Measurements from ENCODE around the gene PLA2R1. TPM values are rescaled to one million over a fixed set of nuclear protein-coding genes. Genes with fewer than 3 reads are reported as not detected.

The PLA2R1 gene
- total RNA-seq, 2 experiments from 2014 or later: 0.02 TPM; not detected in 1

- intact Hi-C loops (cut with DNase I, micrococcal nuclease): loop anchor here (1.0 to 10.0 kb wide), 10 partner anchors 8 to 1401 kb away; partner anchors contain the start of genes TANK (in 2 of the 2), MARCHF7 (in 1 of the 2), PSMD14 (in 1 of the 2) and WDSUB1 (in 1 of the 2)
- ChIA-PET CTCF (interaction anchor here (0.7 to 1.5 kb wide), 4 partner anchors 8 to 116 kb away, joined by 3 to 5 read pairs (median 4); no protein-coding TSS in a partner anchor), POLR2A (interaction anchor here (1.7 to 2.0 kb wide), 2 partner anchors 9 to 24 kb away, joined by 8 to 9 read pairs; no protein-coding TSS in a partner anchor)
- Mint-ChIP-seq H3K9me3 (ENCODE audit: low read depth) (no peaks in the 10 kb centered on the region), H3K27ac (peak overlapping the region; percentile 97), H3K4me1 (peaks cover 73% of the 10 kb centered on the region), H3K4me3 (peak overlapping the region; percentile 93), H3K27me3 (no peaks in the 10 kb centered on the region), H3K36me3 (ENCODE audit: low read depth) (peaks cover 37% of the 10 kb centered on the region)
- peak; percentile 56 for ATAC-seq
- DNase-seq: peak; percentile 78
These were observed 158.8 kb downstream of the PLA2R1 start for GRCh38 chr2:159903443-159904126.

GRCh38 chr2:159902722-159903121, 159.7 kb downstream of the PLA2R1 start:
- CTCF ChIA-PET: interaction anchor here (0.7 to 3.7 kb wide), 3 partner anchors 16 to 18 kb away, joined by 3 to 25 read pairs (median 3); no protein-coding TSS in a partner anchor
- no peak for DNase-seq
- Mint-ChIP-seq H3K4me1 (peaks cover 74% of the 10 kb centered on the region), H3K9me3 (ENCODE audit: low read depth) (no peaks in the 10 kb centered on the region), H3K27ac (peak overlapping the region; percentile 97), H3K36me3 (ENCODE audit: low read depth) (peaks cover 45% of the 10 kb centered on the region), H3K4me3 (peak overlapping the region; percentile 93), H3K27me3 (no peaks in the 10 kb centered on the region)
- no peak for ATAC-seq
- POLR2A ChIA-PET: no interaction called here
- intact Hi-C loops (cut with DNase I, micrococcal nuclease): loop anchor here (2.0 to 10.0 kb wide), 6 partner anchors 20 to 1402 kb away; partner anchors contain the start of genes TANK (in 2 of the 2) and PSMD14 (in 1 of the 2)

GRCh38 chr2:159900343-159900742, 162.1 kb downstream of the PLA2R1 start:
- POLR2A ChIA-PET: interaction anchor here (0.7 to 1.2 kb wide), 3 partner anchors 14 to 21 kb away, joined by 3 to 4 read pairs (median 4); no protein-coding TSS in a partner anchor
- ATAC-seq (no peak), DNase-seq (no peak)
- H3K36me3 Mint-ChIP-seq (ENCODE audit: low read depth): peaks cover 60% of the 10 kb centered on the region
- intact Hi-C loops (cut with DNase I, micrococcal nuclease): loop anchor here (10.0 kb wide), 5 partner anchors 394 to 1404 kb away; partner anchors contain the start of genes TANK (in 2 of the 2) and PSMD14 (in 1 of the 2)
- no peak overlapping the region for H3K27ac Mint-ChIP-seq
- CTCF ChIA-PET: interaction anchor here (0.6 to 3.7 kb wide), 6 partner anchors 10 to 120 kb away, joined by 3 to 25 read pairs (median 4); no protein-coding TSS in a partner anchor
- no peaks in the 10 kb centered on the region for H3K9me3 Mint-ChIP-seq (ENCODE audit: low read depth)
- H3K4me3 Mint-ChIP-seq: peak overlapping the region; percentile 93
- H3K4me1 Mint-ChIP-seq: peaks cover 80% of the 10 kb centered on the region
- no peaks in the 10 kb centered on the region for H3K27me3 Mint-ChIP-seq

GRCh38 chr2:159898441-159898840, 164.0 kb downstream of the PLA2R1 start:
- ChIA-PET POLR2A (no interaction called here), CTCF (interaction anchor here (0.7 to 2.0 kb wide), 4 partner anchors 8 to 794 kb away, joined by 3 to 7 read pairs (median 5); no protein-coding TSS in a partner anchor)
- ATAC-seq (no peak), DNase-seq (no peak)
- Mint-ChIP-seq H3K4me1 (peaks cover 93% of the 10 kb centered on the region), H3K4me3 (no peak overlapping the region), H3K27ac (no peak overlapping the region), H3K27me3 (no peaks in the 10 kb centered on the region), H3K36me3 (ENCODE audit: low read depth) (peaks cover 69% of the 10 kb centered on the region), H3K9me3 (ENCODE audit: low read depth) (no peaks in the 10 kb centered on the region)
- intact Hi-C loops (cut with DNase I, micrococcal nuclease): no loop called here

GRCh38 chr2:159897720-159898119, 164.7 kb downstream of the PLA2R1 start:
- Mint-ChIP-seq H3K4me1 (peaks cover 93% of the 10 kb centered on the region), H3K27me3 (no peaks in the 10 kb centered on the region), H3K4me3 (peak overlapping the region; percentile 19), H3K27ac (peak overlapping the region; percentile 82), H3K36me3 (ENCODE audit: low read depth) (peaks cover 69% of the 10 kb centered on the region), H3K9me3 (ENCODE audit: low read depth) (no peaks in the 10 kb centered on the region)
- CTCF ChIA-PET: interaction anchor here (0.6 to 2.0 kb wide), 3 partner anchors 11 to 1192 kb away, joined by 4 to 7 read pairs (median 6); no protein-coding TSS in a partner anchor
- POLR2A ChIA-PET: no interaction called here
- ATAC-seq (no peak), DNase-seq (no peak)
- intact Hi-C loops (cut with DNase I, micrococcal nuclease): no loop called here

GRCh38 chr2:159897081-159897480, 165.3 kb downstream of the PLA2R1 start:
- intact Hi-C loops (cut with DNase I, micrococcal nuclease): no loop called here
- Mint-ChIP-seq H3K4me1 (peaks cover 95% of the 10 kb centered on the region), H3K9me3 (ENCODE audit: low read depth) (no peaks in the 10 kb centered on the region), H3K4me3 (peak overlapping the region; percentile 19), H3K36me3 (ENCODE audit: low read depth) (peaks cover 70% of the 10 kb centered on the region), H3K27me3 (no peaks in the 10 kb centered on the region), H3K27ac (peak overlapping the region; percentile 82)
- ATAC-seq: no peak
- POLR2A ChIA-PET: interaction anchor here (0.6 kb wide), 1 partner anchor 12 kb away, joined by 4 read pairs; no protein-coding TSS in a partner anchor
- no peak for DNase-seq
- CTCF ChIA-PET: interaction anchor here (0.6 to 2.1 kb wide), 4 partner anchors 8 to 1998 kb away, joined by 3 to 6 read pairs (median 4); no protein-coding TSS in a partner anchor

GRCh38 chr2:159895258-159896065, 167.0 kb downstream of the PLA2R1 start:
- Mint-ChIP-seq H3K9me3 (ENCODE audit: low read depth) (no peaks in the 10 kb centered on the region), H3K4me1 (peaks cover 97% of the 10 kb centered on the region), H3K36me3 (ENCODE audit: low read depth) (peaks cover 66% of the 10 kb centered on the region), H3K4me3 (peak overlapping the region; percentile 46), H3K27ac (peak overlapping the region; percentile 82), H3K27me3 (no peaks in the 10 kb centered on the region)
- CTCF ChIA-PET: interaction anchor here (0.6 to 2.1 kb wide), 10 partner anchors 9 to 26 kb away, joined by 3 to 7 read pairs (median 5); partner anchors contain the start of gene LY75
- intact Hi-C loops (cut with DNase I, micrococcal nuclease): loop anchor here (1.0 kb wide), 3 partner anchors 9 to 25 kb away; partner anchors contain the start of gene LY75 (in 1 of the 2)
- peak; percentile 86 for ATAC-seq
- DNase-seq: peak; percentile 51
- POLR2A ChIA-PET: interaction anchor here (0.6 to 2.4 kb wide), 5 partner anchors 9 to 491 kb away, joined by 5 to 15 read pairs (median 9); partner anchors contain the start of gene LY75

GRCh38 chr2:159894145-159894838, 168.1 kb downstream of the PLA2R1 start:
- DNase-seq (no peak), ATAC-seq (no peak)
- H3K36me3 Mint-ChIP-seq (ENCODE audit: low read depth): peaks cover 73% of the 10 kb centered on the region
- peaks cover 93% of the 10 kb centered on the region for H3K4me1 Mint-ChIP-seq
- peak overlapping the region; percentile 82 for H3K27ac Mint-ChIP-seq
- ChIA-PET CTCF (interaction anchor here (0.9 to 1.4 kb wide), 3 partner anchors 13 to 19 kb away, joined by 3 to 7 read pairs (median 5); no protein-coding TSS in a partner anchor), POLR2A (interaction anchor here (1.0 to 2.4 kb wide), 2 partner anchors 10 to 15 kb away, joined by 5 to 9 read pairs; partner anchors contain the start of gene LY75)
- H3K9me3 Mint-ChIP-seq (ENCODE audit: low read depth): no peaks in the 10 kb centered on the region
- no peaks in the 10 kb centered on the region for H3K27me3 Mint-ChIP-seq
- intact Hi-C loops (cut with DNase I, micrococcal nuclease): no loop called here
- no peak overlapping the region for H3K4me3 Mint-ChIP-seq

- no peaks in the 10 kb centered on the region for H3K9me3 Mint-ChIP-seq (ENCODE audit: low read depth)
- ATAC-seq (no peak), DNase-seq (no peak)
- intact Hi-C loops (cut with DNase I, micrococcal nuclease): no loop called here
- POLR2A ChIA-PET: no interaction called here
- no peaks in the 10 kb centered on the region for H3K27me3 Mint-ChIP-seq
- H3K27ac Mint-ChIP-seq: peak overlapping the region; percentile 67
- H3K36me3 Mint-ChIP-seq (ENCODE audit: low read depth): peaks cover 69% of the 10 kb centered on the region
- no peak overlapping the region for H3K4me3 Mint-ChIP-seq
- CTCF ChIA-PET: interaction anchor here (1.9 kb wide), 1 partner anchor 14 kb away, joined by 10 read pairs; no protein-coding TSS in a partner anchor
- peaks cover 82% of the 10 kb centered on the region for H3K4me1 Mint-ChIP-seq
These were observed 169.2 kb downstream of the PLA2R1 start for GRCh38 chr2:159892990-159893810.

Measured in activated CD4-positive, alpha-beta T cell treated with anti-CD3 and anti-CD28 coated beads for 36 hours (primary cell).